ENCODE results near the gene DOCK2. TPM values are rescaled to one million over a fixed set of nuclear protein-coding genes. Genes with fewer than 3 reads are reported as not detected.
A peak's percentile ranks its signal among the peaks of the same experiment; 100 is the strongest.
"Not testable (repeated sequence)": the region's sequence is repeated elsewhere in the genome, so short reads cannot be mapped to it uniquely, and the experiment has no call there.

The DOCK2 gene
- total RNA-seq, 1 experiment from 2014 or later, result 0.42 TPM

- intact Hi-C loops (cut with micrococcal nuclease), result no loop called here
- no peak for DNase-seq (ENCODE audit: unreplicated experiment)
- no peaks in the 10 kb centered on the region for H3K9me3 Mint-ChIP-seq (ENCODE audit: unreplicated experiment)
- no peaks in the 10 kb centered on the region for H3K27me3 Mint-ChIP-seq (ENCODE audit: insufficient read depth, unreplicated experiment)
- no peak overlapping the region for H3K27ac Mint-ChIP-seq (ENCODE audit: low read depth, unreplicated experiment)
- CTCF ChIA-PET, result interaction anchor here (0.6 to 8.0 kb wide), 6 partner anchors 11 to 380 kb away, joined by 3 to 46 read pairs (median 4); no protein-coding TSS in a partner anchor
- POLR2A ChIA-PET, result no interaction called here
- H3K4me1 Mint-ChIP-seq (ENCODE audit: insufficient read depth, unreplicated experiment), result no peaks in the 10 kb centered on the region
- TF ChIP-seq CTCF (IDR thresholded peaks at IDR 0.05; ENCODE audit: unreplicated experiment), result no peak
- H3K36me3 Mint-ChIP-seq (ENCODE audit: insufficient read depth, unreplicated experiment), result no peaks in the 10 kb centered on the region
- no peak overlapping the region for H3K4me3 Mint-ChIP-seq (ENCODE audit: unreplicated experiment)
- BruUV-seq (replicated peaks), result no TSS peak
Observed at GRCh38 chr5:170081616-170082015, 444.5 kb downstream of the DOCK2 start.

GRCh38 chr5:170082701-170083100 is 445.6 kb downstream of the DOCK2 start:
- no peak overlapping the region for H3K27ac Mint-ChIP-seq (ENCODE audit: low read depth, unreplicated experiment)
- DNase-seq (ENCODE audit: unreplicated experiment), result no peak
- H3K27me3 Mint-ChIP-seq (ENCODE audit: insufficient read depth, unreplicated experiment), result no peaks in the 10 kb centered on the region
- H3K4me1 Mint-ChIP-seq (ENCODE audit: insufficient read depth, unreplicated experiment), result no peaks in the 10 kb centered on the region
- CTCF ChIA-PET, result interaction anchor here (0.5 to 8.0 kb wide), 5 partner anchors 12 to 1957 kb away, joined by 4 to 46 read pairs (median 9); no protein-coding TSS in a partner anchor
- intact Hi-C loops (cut with micrococcal nuclease), result no loop called here
- no peaks in the 10 kb centered on the region for H3K36me3 Mint-ChIP-seq (ENCODE audit: insufficient read depth, unreplicated experiment)
- H3K4me3 Mint-ChIP-seq (ENCODE audit: unreplicated experiment), result no peak overlapping the region
- no peaks in the 10 kb centered on the region for H3K9me3 Mint-ChIP-seq (ENCODE audit: unreplicated experiment)
- BruUV-seq (replicated peaks), result no TSS peak
- no peak for TF ChIP-seq CTCF (IDR thresholded peaks at IDR 0.05; ENCODE audit: unreplicated experiment)
- POLR2A ChIA-PET, result no interaction called here

- no peak for DNase-seq (ENCODE audit: unreplicated experiment)
- intact Hi-C loops (cut with micrococcal nuclease), result no loop called here
- no peaks in the 10 kb centered on the region for H3K9me3 Mint-ChIP-seq (ENCODE audit: unreplicated experiment)
- POLR2A ChIA-PET, result no interaction called here
- no TSS peak for BruUV-seq (replicated peaks)
- H3K36me3 Mint-ChIP-seq (ENCODE audit: insufficient read depth, unreplicated experiment), result no peaks in the 10 kb centered on the region
- H3K27ac Mint-ChIP-seq (ENCODE audit: low read depth, unreplicated experiment), result no peak overlapping the region
- TF ChIP-seq CTCF (IDR thresholded peaks at IDR 0.05; ENCODE audit: unreplicated experiment), result no peak
- CTCF ChIA-PET, result interaction anchor here (0.7 to 1.6 kb wide), 4 partner anchors 14 to 387 kb away, joined by 3 to 5 read pairs (median 4); no protein-coding TSS in a partner anchor
- no peaks in the 10 kb centered on the region for H3K27me3 Mint-ChIP-seq (ENCODE audit: insufficient read depth, unreplicated experiment)
- no peaks in the 10 kb centered on the region for H3K4me1 Mint-ChIP-seq (ENCODE audit: insufficient read depth, unreplicated experiment)
- no peak overlapping the region for H3K4me3 Mint-ChIP-seq (ENCODE audit: unreplicated experiment)
Observed at GRCh38 chr5:170087168-170087817, 450.2 kb downstream of the DOCK2 start.

- H3K9me3 Mint-ChIP-seq (ENCODE audit: unreplicated experiment), result no peaks in the 10 kb centered on the region
- H3K4me3 Mint-ChIP-seq (ENCODE audit: unreplicated experiment), result no peak overlapping the region
- POLR2A ChIA-PET, result interaction anchor here (0.7 kb wide), 1 partner anchor 57 kb away, joined by 3 read pairs; no protein-coding TSS in a partner anchor
- H3K4me1 Mint-ChIP-seq (ENCODE audit: insufficient read depth, unreplicated experiment), result no peaks in the 10 kb centered on the region
- CTCF ChIA-PET, result interaction anchor here (0.6 to 17.4 kb wide), 9 partner anchors 8 to 1036 kb away, joined by 3 to 633 read pairs (median 4); no protein-coding TSS in a partner anchor
- H3K27me3 Mint-ChIP-seq (ENCODE audit: insufficient read depth, unreplicated experiment), result no peaks in the 10 kb centered on the region
- no peaks in the 10 kb centered on the region for H3K36me3 Mint-ChIP-seq (ENCODE audit: insufficient read depth, unreplicated experiment)
- DNase-seq (ENCODE audit: unreplicated experiment), result no peak
- intact Hi-C loops (cut with micrococcal nuclease), result no loop called here
- TF ChIP-seq CTCF (IDR thresholded peaks at IDR 0.05; ENCODE audit: unreplicated experiment), result no peak
- no peak overlapping the region for H3K27ac Mint-ChIP-seq (ENCODE audit: low read depth, unreplicated experiment)
- BruUV-seq (replicated peaks), result no TSS peak
Observed at GRCh38 chr5:170092455-170093101, 455.5 kb downstream of the DOCK2 start.

- not testable (repeated sequence) for H3K4me1 Mint-ChIP-seq (ENCODE audit: insufficient read depth, unreplicated experiment)
- CTCF ChIA-PET, result interaction anchor here (1.4 to 17.4 kb wide), 3 partner anchors 23 to 393 kb away, joined by 3 to 633 read pairs (median 10); no protein-coding TSS in a partner anchor
Observed at GRCh38 chr5:170094329-170094728, 457.3 kb downstream of the DOCK2 start.

More at GRCh38 chr5:170094329-170094728, 457.3 kb downstream of the DOCK2 start:
- H3K27me3 Mint-ChIP-seq (ENCODE audit: insufficient read depth, unreplicated experiment); BruUV-seq (replicated peaks); H3K9me3 Mint-ChIP-seq (ENCODE audit: unreplicated experiment); H3K36me3 Mint-ChIP-seq (ENCODE audit: insufficient read depth, unreplicated experiment); H3K27ac Mint-ChIP-seq (ENCODE audit: low read depth, unreplicated experiment); H3K4me3 Mint-ChIP-seq (ENCODE audit: unreplicated experiment); intact Hi-C loops (cut with micrococcal nuclease); POLR2A ChIA-PET: not testable (repeated sequence)
- peak; percentile 36 for DNase-seq (ENCODE audit: unreplicated experiment)
